ENCODE measurements around the gene ZNF628. TPM values are rescaled to one million over a fixed set of nuclear protein-coding genes. Genes with fewer than 3 reads are reported as not detected.
A peak's percentile ranks its signal among the peaks of the same experiment; 100 is the strongest.

Gene ZNF628
- total RNA-seq, 3 donors from 2014 or later = 6.8 to 11.1 (median 7.9) TPM

DNA sequence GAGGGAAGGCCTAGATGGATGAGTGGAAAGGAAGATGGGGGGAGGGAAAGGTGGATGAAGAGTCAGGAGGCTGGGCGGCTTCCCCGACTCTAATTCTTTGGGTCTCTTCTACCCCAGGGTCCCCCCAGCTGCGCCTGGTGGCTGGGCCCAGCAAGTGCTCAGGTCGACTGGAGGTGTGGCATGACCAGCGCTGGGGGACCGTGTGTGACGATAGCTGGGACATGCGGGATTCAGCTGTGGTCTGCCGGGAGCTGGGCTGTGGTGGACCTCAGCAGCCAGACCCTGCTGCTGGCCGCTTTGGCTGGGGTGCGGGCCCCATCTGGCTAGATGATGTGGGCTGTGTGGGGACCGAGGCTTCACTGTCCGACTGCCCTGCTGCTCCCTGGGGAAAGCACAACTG is 21.3 kb downstream of the ZNF628 start:
- H3K4me1 ChIP-seq (ENCODE audit: low read depth) = no peaks in the 10 kb centered on the region
- H3K9me3 ChIP-seq = no peaks in the 10 kb centered on the region
- ATAC-seq (no peak), DNase-seq (peak in 1 of 3 donors; percentile 41)
- no peak overlapping the region for H3K4me3 ChIP-seq
- H3K36me3 ChIP-seq (ENCODE audit: low read depth) = no peaks in the 10 kb centered on the region
- intact Hi-C loops (cut with DNase I, micrococcal nuclease) = no loop called here
- TF ChIP-seq, protein P1, sequence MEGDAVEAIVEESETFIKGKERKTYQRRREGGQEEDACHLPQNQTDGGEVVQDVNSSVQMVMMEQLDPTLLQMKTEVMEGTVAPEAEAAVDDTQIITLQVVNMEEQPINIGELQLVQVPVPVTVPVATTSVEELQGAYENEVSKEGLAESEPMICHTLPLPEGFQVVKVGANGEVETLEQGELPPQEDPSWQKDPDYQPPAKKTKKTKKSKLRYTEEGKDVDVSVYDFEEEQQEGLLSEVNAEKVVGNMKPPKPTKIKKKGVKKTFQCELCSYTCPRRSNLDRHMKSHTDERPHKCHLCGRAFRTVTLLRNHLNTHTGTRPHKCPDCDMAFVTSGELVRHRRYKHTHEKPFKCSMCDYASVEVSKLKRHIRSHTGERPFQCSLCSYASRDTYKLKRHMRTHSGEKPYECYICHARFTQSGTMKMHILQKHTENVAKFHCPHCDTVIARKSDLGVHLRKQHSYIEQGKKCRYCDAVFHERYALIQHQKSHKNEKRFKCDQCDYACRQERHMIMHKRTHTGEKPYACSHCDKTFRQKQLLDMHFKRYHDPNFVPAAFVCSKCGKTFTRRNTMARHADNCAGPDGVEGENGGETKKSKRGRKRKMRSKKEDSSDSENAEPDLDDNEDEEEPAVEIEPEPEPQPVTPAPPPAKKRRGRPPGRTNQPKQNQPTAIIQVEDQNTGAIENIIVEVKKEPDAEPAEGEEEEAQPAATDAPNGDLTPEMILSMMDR (IDR thresholded peaks at IDR 0.05) = no peak

GRCh38 chr19:55498246-55498840 is 21.9 kb downstream of the ZNF628 start:
- Histone ChIP-seq H3K36me3 (ENCODE audit: low read depth) (no peaks in the 10 kb centered on the region), H3K9me3 (no peaks in the 10 kb centered on the region), H3K4me1 (ENCODE audit: low read depth) (no peaks in the 10 kb centered on the region), H3K4me3 (no peak overlapping the region)
- TF ChIP-seq, protein P1 (IDR thresholded peaks at IDR 0.05) = no peak
- intact Hi-C loops (cut with DNase I, micrococcal nuclease) = no loop called here
- ATAC-seq = no peak
- no peak for DNase-seq

DNA sequence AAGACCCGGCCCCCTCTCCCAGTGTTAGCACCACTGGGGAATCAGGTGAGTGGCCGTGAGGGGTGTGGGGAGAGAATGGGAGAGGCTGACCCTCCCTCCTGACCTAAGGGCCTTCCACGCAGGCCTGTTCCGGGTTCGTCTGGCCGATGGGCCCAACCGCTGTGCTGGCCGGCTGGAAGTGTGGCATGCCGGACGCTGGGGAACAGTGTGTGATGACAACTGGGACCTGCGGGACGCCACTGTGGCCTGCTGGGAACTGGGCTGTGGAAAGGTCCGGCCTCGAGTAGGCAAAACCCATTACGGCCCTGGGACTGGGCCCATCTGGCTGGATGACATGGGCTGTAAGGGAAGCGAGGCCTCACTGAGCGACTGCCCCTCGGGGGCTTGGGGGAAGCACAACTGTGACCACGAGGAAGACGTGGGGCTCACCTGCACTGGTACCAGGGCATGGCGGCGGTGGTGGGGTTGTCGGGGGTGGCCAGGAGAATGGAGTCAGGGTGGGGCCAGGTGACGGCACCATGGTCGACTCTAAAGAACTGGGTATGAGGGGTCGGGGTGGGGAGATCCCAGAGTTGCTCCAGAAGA is 24.0 kb downstream of the ZNF628 start:
- Histone ChIP-seq H3K9me3 (no peaks in the 10 kb centered on the region), H3K4me3 (no peak overlapping the region), H3K36me3 (ENCODE audit: low read depth) (no peaks in the 10 kb centered on the region), H3K4me1 (ENCODE audit: low read depth) (no peaks in the 10 kb centered on the region)
- TF ChIP-seq, protein P1 (IDR thresholded peaks at IDR 0.05) = no peak
- intact Hi-C loops (cut with DNase I, micrococcal nuclease) = no loop called here
- ATAC-seq = no peak
- peak in 1 of 3 donors; percentile 29 for DNase-seq

- no peaks in the 10 kb centered on the region for H3K36me3 ChIP-seq (ENCODE audit: low read depth)
- intact Hi-C loops (cut with DNase I, micrococcal nuclease) = no loop called here
- DNase-seq (no peak), ATAC-seq (no peak)
- TF ChIP-seq, protein P1 (IDR thresholded peaks at IDR 0.05) = no peak
- H3K9me3 ChIP-seq = no peaks in the 10 kb centered on the region
- no peak overlapping the region for H3K4me3 ChIP-seq
- no peaks in the 10 kb centered on the region for H3K4me1 ChIP-seq (ENCODE audit: low read depth)
Observed at GRCh38 chr19:55502197-55502952, 26.0 kb downstream of the ZNF628 start.

- Histone ChIP-seq H3K9me3 (no peaks in the 10 kb centered on the region), H3K4me1 (ENCODE audit: low read depth) (no peaks in the 10 kb centered on the region), H3K36me3 (ENCODE audit: low read depth) (no peaks in the 10 kb centered on the region), H3K4me3 (no peak overlapping the region)
- no peak for DNase-seq
- intact Hi-C loops (cut with DNase I, micrococcal nuclease) = no loop called here
- no peak for ATAC-seq
- TF ChIP-seq, protein P1 (IDR thresholded peaks at IDR 0.05) = no peak
Observed at GRCh38 chr19:55503157-55503501, 26.7 kb downstream of the ZNF628 start.
